Gastrocnemius medialis (tissue), 4 donors: ENCODE data around the gene CACNA1D.

Source experiments
- CTCF ChIP-seq, 5 experiments: fragments of 450-650 bp in 3 of 5; fragments of 200-600 bp in 2 of 5; sonication (generic) in 2 of 5; IDR thresholded peaks in 4 of 5; conservative IDR thresholded peaks in 1 of 5; 1 replicate in 4 of 5; 2 replicates in 1 of 5; pipeline ENCODE4 v1.5.1; 2016 to 2019; ENCODE audit warnings: antibody characterized with exemption in 5 of 5, mild to moderate bottlenecking in 3 of 5, moderate library complexity in 3 of 5
- POLR2A ChIP-seq, 2 donors: fragments of 450-650 bp; IDR thresholded peaks; one replicate each; pipeline ENCODE4 v1.6.1; 2017; ENCODE audit warnings: antibody characterized with exemption in 2 of 2, mild to moderate bottlenecking in 2 of 2, moderate library complexity in 2 of 2

- TF ChIP-seq CTCF (IDR thresholded peaks at IDR 0.05 in 4 of 5, conservative IDR thresholded peaks at IDR 0.05 in 1 of 5): no peak
- TF ChIP-seq POLR2A (IDR thresholded peaks at IDR 0.05): no peak
These were observed 165.6 kb downstream of the CACNA1D start for GRCh38 chr3:53659996-53660395.
